Measurements from ENCODE around the gene DLST.

DNA sequence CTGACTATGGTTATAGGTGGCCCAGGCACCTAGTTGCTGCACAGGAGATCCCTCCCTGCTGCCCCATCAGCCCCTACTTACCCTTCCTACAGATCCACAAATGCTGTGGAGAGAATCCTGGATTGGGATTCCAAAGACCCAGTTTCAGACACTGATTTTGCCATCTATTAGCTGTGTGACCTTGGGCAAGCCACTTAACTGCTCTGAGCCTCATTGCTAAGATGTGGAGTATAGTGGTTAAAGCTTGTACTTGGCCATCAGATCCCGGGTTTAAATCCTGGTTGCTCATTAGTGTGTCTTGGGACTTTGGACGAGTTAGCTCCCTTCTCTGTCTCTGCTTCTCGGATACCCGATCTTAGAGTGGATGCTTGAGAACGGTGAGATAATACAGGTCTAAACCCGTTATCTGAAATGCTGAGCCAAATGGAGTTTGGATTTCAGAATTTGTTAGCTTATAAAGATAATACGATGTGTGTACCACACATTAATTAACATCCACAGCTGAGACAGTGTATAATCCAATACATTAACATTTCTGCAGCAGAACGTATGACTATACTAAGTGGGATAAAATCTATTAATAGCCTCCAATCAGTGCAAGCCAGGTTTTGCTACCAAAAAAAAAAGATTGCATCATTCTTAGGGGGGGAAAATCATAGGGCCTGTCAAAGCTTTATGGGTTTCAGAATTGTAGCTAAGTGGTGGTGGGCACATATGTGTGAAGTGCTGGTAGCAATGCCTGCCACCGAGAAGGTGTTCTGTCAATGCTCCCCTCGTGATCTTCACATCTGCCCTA is 21.8 kb upstream of the DLST start:
- TF ChIP-seq, protein P1, sequence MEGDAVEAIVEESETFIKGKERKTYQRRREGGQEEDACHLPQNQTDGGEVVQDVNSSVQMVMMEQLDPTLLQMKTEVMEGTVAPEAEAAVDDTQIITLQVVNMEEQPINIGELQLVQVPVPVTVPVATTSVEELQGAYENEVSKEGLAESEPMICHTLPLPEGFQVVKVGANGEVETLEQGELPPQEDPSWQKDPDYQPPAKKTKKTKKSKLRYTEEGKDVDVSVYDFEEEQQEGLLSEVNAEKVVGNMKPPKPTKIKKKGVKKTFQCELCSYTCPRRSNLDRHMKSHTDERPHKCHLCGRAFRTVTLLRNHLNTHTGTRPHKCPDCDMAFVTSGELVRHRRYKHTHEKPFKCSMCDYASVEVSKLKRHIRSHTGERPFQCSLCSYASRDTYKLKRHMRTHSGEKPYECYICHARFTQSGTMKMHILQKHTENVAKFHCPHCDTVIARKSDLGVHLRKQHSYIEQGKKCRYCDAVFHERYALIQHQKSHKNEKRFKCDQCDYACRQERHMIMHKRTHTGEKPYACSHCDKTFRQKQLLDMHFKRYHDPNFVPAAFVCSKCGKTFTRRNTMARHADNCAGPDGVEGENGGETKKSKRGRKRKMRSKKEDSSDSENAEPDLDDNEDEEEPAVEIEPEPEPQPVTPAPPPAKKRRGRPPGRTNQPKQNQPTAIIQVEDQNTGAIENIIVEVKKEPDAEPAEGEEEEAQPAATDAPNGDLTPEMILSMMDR (conservative IDR thresholded peaks at IDR 0.05): no peak
- TF ChIP-seq EZH2 (IDR thresholded peaks at IDR 0.05; ENCODE audit: low read depth): no peak
